ENCODE data around the gene IL22RA2.

The IL22RA2 gene

DNA sequence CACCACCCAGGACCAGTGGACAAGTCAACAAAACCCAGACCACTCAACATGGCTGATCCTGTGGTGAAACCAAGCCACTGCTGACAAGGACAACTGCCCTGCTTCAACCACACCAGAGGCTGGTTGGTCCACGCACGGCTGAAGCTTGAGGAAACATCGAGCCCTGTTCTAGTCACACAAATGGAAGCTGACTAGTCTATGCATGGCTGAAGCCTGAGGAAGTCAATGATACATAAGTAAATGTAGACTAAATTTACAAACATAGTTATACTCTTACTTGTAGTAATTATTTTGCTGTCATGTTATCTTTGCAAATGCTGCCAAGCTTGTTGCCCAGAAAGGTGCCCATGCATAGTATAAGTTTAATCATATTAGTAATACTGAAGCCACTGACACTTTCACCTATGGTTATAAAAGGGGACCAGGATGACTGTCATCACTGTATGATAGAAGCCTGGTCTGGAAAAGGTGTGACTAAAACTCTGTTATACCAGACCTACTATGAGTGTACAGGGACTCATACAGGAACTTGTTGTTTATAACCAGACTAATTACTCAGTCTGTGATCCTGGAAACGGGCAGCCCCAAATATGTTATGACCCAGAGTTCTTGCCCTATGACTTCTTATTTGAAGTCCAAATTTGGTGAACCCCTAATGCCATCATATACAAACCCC, 5.6 kb downstream of the IL22RA2 start:
- no peak for DNase-seq (ENCODE audit: low read depth)
- TF ChIP-seq CTCF (IDR thresholded peaks at IDR 0.05; ENCODE audit: insufficient read depth, low read depth, low read length, missing control alignments), result no peak
- no peak overlapping the region for H3K4me3 ChIP-seq (ENCODE audit: low read length)

DNA sequence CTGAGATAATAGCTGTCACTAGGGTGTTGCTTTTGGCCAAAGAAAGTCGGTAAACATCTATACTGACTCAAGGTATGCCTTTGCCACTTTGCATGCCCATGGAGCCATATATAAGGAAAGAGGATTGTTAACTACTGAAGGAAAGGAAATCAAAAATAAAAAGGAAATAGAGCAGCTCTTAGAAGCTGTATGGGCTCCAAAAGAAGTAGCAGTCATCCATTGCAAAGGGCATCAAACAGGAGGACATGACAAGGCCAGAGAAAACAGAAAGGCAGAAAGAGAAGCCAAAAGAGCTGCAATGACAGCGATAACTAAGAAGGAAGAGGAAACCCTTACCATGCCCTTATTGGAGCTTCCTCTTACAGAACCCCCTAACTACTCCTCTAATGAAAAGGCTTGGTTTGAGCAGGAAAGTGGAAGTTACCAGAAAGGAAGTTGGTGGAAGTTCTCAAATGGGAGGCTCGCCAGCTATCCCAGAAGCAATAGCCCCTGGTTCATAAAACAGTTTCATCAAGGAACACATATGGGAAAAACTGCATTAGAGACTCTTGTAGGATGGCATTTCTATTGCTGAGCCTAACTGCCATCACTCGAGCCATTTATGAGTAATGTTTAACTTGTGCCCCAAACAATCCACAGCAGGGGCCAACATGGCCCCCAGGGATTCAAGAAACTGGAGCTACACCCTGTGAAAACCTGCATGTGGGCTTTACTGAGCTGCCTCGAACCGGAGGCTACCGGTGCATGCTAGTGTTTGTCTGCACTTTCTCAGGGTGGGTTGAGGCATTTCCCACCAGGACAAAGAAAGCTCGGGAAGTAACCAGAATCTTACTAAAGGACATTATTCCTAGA, 7.0 kb downstream of the IL22RA2 start:
- H3K4me3 ChIP-seq (ENCODE audit: low read length), result no peak overlapping the region
- no peak for DNase-seq (ENCODE audit: low read depth)
- TF ChIP-seq CTCF (IDR thresholded peaks at IDR 0.05; ENCODE audit: insufficient read depth, low read depth, low read length, missing control alignments), result no peak

- TF ChIP-seq CTCF (IDR thresholded peaks at IDR 0.05; ENCODE audit: insufficient read depth, low read depth, low read length, missing control alignments), result peak; percentile 44
- no peak overlapping the region for H3K4me3 ChIP-seq (ENCODE audit: low read length)
- DNase-seq (ENCODE audit: low read depth), result peak; percentile 17
These were observed 7.8 kb downstream of the IL22RA2 start for GRCh38 chr6:137165375-137166246.

GRCh38 chr6:137163732-137164318, 9.6 kb downstream of the IL22RA2 start:
- DNase-seq (ENCODE audit: low read depth), result no peak
- TF ChIP-seq CTCF (IDR thresholded peaks at IDR 0.05; ENCODE audit: insufficient read depth, low read depth, low read length, missing control alignments), result no peak
- no peak overlapping the region for H3K4me3 ChIP-seq (ENCODE audit: low read length)

GRCh38 chr6:137162692-137163306, 10.6 kb downstream of the IL22RA2 start:
- no peak for TF ChIP-seq CTCF (IDR thresholded peaks at IDR 0.05; ENCODE audit: insufficient read depth, low read depth, low read length, missing control alignments)
- DNase-seq (ENCODE audit: low read depth), result no peak

DNA sequence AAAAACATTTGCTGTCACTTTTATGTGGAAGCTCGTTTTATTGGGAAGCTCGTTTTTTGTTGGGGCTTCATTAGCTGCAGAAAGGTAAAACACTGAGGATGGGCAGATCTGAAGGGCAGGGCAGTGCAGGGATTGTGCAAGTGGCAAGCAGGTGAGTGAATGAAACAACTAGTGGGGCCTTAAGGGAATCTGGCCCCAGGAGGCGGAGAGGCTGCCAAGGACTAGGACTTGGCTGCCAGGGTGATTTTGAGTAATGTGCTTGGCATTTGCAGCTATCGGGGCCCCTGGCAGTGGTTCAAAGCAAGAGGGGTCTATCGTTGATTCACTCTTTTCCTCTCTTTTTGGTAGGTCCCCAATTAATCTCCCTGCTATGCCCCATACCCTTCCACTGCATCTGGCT, 11.5 kb downstream of the IL22RA2 start:
- TF ChIP-seq CTCF (IDR thresholded peaks at IDR 0.05; ENCODE audit: insufficient read depth, low read depth, low read length, missing control alignments), result no peak
- H3K4me3 ChIP-seq (ENCODE audit: low read length), result no peak overlapping the region
- peak; percentile 12 for DNase-seq (ENCODE audit: low read depth)

More at GRCh38 chr6:137162692-137163306, 10.6 kb downstream of the IL22RA2 start:
- no peak overlapping the region for H3K4me3 ChIP-seq (ENCODE audit: low read length)

Measured in epithelial cell of esophagus (primary cell).